GM19468 (cell line): ENCODE results near the gene CD1D.
"Not testable (repeated sequence)": the region's sequence is repeated elsewhere in the genome, so short reads cannot be mapped to it uniquely, and the experiment has no call there.

Experiments
- ATAC-seq: cut with Tn5 transposase; IDR thresholded peaks from one replicate; pipeline ENCODE4 v1.9.1; 2021; ENCODE audit warnings: mild to moderate bottlenecking, moderate library complexity, moderate number of reproducible peaks; ENCODE audit not compliant: unreplicated experiment; ENCODE audit errors: extremely low read depth

CD1D gene

DNA sequence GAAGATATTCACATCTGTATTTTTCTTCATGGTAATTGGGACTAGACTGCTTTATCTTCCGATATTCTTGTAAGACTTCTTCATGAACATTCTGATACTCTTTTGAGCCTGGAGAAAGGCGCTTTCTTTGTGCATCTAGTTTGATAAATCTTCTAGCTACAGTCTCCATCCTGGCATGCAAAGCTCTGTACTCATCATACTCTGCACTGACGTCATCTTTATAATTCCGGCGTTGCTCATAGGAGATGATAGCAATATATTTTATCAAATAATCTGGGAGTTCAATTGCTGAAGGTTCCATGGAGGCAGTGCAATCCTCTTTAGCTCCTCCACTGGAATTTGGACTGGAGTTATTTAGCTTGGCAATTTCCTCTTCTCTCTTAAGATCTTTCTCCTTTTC is 4.8 kb upstream of the CD1D start:
- not testable (repeated sequence) for ATAC-seq

DNA sequence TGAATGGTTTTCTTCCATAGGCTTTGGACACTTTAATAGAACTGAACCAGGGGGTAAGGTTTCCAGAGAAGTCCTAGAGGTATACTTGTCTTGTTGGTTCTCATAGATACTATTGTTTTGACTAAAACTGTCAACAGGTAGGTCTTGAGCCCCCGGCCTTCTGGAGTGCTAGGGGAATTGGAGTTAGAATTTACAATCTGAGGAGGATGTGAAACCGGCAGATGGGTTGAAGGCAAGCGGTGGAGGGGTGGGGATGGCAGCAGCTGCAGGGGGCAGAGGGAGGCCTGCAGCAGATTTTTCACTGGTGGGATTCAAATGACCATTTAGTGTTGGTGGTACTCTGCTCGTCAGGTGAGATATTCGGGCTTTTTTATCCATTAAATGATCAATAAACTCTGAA is 4.3 kb upstream of the CD1D start:
- no peak for ATAC-seq

DNA sequence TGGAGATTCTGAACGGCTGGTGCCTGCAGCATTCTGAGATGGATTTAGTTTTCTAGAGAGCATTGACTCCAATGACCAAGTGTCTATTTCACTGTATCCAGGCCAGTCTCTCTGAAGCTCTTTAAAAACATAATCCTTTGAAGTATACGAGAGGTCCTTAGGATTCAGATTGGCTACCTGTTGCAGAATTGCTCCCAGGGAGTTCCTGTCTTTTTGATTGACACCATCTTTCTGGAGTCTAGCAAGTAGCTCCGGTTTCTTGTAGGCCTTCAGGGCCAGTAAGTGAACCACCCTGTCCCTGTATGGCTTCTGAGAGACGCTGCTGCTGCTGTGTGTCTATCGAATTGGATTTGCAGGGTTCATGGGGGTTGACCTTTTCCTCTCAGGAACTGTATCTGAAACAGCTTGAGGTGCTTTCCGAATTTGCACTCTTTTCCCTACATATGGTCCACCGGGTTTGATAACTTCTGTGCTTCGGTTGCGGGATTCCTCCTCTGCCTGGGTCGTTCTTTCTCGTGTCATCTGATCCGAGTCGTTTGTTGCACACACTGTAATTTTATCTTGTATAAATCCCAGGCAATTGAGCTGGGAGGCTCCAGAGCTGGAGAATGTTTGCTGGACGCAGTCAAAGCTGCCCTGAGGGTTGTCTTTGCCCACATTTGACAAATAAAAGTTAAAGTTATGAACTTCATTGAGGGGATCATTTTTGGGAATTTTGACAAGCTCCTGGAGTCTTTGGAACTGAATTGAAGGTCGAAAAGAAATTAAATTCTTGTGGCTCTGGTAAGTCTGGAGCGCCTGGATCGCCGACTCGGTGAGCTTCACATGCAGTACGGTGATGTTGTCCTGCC is 3.6 kb upstream of the CD1D start:
- ATAC-seq: not testable (repeated sequence)

DNA sequence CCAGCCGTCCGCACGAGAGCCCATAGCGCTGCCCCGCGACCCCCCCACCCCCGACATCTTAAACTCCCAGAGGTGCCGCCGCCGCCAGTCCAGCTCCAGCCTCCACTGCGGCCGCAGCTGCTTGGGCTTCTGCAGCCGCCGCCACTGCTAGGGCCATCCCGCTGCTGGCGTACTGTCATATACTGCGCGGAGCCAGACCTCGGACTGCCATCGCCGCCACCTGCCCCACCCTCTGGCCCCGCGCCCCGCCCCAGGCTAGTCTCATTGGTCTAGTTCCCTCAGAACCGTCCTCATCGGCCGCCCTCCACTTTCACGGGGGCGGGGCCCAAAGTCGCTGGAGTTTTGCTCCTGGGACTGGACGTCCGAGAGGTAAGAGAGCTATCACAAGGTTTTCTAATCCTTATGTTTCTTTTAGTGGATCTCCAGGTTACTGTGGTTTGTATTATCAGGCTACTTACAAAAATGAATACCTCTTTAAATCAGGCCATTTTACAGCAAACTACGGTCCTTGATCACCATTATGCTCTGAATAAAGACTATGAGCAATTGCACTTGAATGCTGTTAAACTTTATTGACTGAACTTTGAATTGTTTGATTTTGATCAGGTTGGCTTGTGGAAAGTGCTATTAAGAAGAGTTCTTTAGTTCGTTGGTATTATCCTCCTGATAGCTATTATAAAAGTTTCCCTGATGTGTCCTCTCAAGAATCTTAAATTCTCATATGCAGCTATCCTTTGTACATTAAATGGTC is 2.8 kb upstream of the CD1D start:
- ATAC-seq: no peak

DNA sequence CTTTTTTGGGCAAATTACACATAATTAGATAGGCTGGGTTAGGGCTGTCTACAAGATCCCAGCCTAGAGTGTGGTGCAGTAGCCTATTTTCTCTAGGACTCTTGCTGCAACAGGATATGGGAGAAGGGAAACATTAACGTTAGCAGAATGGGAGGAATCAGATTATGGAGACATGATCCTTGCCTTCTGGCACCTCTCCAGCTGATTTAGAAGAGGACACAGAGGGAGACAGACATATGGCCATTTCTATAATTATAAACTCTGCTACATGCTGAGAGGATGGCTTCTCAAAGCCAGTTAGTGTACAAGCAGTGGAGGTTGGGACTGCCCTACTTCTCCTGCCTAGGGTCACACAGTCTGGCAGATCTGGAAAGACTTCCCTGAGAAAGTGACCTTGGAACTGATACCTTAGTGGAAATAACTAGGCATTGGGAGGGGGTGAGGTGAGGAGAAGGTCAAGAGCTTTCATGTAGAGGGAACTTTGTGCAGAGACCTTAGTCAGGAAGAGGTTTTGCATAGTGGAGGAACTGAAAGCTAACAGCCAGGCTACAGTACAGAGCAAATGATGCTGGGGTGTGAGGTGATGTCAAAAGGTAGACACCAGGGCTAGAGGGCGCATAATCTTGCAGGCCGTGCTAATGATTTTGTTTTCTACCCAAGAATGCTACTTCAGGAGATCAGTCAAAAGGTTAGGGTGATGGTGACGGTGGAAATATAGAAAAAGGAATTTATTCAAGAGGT is 1.2 kb upstream of the CD1D start:
- ATAC-seq: peak; percentile 53

DNA sequence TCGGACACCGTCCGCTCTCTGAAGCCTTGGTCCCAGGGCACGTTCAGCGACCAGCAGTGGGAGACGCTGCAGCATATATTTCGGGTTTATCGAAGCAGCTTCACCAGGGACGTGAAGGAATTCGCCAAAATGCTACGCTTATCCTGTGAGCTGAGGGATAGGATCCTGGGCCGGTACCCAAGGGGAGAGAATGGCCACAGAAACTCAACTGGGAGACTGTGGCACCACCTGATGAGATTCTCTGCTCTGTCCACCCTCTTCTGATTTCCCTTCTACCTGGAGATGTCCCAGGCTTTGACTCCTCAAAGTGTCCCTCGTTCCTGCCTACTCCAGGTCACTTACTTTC is 855 bp downstream of the CD1D start:
- ATAC-seq: no peak

DNA sequence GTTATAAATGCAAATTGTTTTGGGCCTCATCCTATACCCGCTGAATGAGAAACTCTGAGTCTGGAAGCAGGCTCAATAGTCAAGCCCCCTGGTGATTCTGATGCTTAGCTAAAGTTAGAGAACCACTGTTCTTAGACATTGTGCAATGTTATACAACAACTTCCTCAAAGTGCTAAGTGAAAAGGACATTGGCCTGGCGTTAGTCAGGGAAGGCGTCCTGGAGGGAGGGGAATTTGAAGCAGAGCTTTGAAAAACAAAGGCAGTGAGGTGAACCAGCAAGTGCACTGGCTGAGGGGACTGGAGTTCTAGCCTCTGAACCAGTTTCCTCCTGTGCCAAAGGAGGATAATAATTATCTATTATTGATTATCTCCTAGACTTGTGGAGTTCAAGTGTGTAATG is 5.1 kb downstream of the CD1D start:
- ATAC-seq: no peak

DNA sequence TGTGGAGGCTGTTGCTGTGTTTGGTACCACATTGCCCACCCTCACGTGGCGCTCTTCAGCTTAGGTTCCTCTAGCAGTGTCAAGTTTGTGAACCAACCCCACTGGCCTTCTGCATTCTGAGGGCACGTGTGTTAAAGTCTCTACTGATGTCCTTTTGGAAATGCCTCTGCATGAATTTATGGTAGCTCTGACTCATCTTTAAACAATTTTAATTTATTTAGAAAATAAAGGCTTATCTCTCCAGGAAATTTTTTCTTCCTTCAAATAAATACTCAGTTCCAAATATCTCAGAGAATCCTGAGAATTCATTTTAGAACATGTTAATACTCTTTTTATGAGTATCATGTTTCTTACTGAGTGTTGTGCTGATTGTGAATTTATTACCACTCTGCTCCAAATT is 5.5 kb downstream of the CD1D start:
- ATAC-seq: no peak

DNA sequence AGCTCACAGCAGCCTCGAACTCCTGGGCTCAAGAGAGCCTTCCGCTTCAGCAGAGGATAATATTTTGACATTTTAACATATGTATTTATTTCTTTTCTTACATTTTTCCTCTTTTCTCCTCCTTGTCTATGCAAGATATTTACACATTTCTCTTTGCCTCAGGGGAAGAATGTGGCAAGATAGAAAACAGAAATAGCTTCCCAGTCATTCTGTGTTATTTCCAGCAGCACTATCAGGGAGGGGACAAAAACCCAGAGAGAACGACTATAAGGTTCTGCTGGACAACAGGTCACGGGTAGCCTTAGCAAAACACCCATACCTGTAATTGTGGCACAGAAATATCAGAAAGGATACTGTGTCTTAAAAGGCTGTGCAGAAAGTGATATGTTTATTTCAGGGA is 7.9 kb downstream of the CD1D start:
- no peak for ATAC-seq

DNA sequence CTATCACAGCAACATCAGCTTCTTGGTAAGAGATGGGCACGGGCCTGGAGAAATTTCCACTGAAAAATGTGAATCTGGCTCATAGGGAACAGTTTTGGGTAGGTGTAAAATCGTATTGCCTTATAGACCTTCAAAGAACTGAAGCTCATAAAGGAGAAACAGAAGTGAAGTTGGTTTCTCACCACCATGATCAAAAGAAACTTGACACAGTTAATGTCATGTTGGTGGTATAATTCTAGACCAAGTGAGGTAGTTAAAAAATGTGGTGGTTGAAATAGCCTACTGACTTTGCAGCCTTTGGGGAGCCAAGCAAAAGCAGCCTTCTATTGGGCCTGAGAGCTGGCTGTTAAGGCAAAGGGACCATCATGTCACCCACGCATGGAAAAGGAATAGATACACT is 8.9 kb downstream of the CD1D start:
- no peak for ATAC-seq

DNA sequence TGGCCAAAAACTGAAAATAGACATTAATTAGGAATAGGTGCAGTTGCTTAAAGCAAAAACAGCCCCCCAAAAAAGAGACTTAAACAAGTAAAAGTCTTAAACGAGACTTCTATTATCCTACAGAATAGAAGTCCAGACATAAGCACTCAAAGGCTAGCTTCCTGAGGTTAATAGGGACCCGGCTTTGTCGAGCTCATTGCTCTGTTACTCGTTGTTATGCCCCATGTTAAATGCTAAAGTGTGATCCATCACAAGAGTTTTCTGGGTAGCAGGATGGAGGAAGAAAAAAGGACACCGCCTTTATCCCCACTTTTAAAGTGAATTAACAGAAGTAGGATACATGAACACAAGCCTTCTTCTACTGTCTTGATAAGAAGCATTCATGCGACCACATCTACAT is 10.6 kb downstream of the CD1D start:
- no peak for ATAC-seq

DNA sequence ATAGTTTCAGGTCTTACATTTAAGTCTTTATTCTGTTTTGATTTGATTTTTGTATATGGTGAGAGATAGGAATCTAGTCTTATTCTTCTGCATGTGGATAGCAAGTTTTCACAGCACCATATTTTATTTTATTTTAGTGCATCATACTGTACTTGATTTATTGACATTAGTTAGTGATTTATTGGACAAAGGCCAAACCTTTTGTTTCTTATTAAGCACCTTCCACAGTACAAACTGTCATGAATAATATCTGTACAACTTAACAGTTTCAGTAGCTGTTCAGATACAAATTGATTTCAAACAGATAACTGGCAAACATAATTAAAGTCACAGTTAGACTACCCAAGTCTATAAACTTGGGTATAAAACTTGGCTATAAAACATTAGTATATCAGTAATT is 15.8 kb downstream of the CD1D start:
- ATAC-seq: no peak

DNA sequence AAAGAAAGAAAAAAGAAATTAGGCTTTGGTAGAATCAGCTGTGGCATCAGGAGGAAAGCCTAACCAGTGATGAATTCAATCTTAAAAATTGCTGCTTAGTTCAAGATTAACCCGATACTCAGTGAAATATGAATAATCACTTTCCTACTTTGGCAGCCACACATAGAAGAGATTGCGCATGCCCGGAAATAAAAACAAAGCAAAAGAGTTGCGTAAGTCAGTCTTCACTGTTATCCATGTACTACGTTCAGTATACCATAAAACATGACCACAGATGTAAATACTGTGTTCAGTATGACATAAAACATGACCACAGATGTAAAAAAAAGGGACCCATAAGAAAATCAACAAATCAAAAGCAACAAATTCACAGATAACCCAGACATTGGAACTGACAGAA is 19.2 kb downstream of the CD1D start:
- ATAC-seq: no peak

DNA sequence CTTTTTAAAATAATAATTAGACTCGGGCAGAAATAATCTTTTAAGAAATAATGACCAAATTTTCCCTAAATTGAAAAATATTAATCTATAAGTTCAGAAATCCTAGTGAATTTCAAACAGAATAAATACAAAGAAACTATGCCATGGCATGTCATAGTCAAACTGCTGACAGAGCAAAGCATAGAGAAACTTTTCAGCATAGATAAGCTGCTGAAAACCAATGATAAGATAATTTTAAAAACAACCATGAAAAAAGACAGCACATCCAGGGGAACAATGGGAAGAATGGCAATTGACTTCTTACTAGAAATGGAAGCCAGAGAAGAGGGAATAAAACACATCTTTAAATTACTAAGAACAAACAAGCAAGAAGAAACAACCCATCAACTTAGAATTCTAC is 19.8 kb downstream of the CD1D start:
- no peak for ATAC-seq

DNA sequence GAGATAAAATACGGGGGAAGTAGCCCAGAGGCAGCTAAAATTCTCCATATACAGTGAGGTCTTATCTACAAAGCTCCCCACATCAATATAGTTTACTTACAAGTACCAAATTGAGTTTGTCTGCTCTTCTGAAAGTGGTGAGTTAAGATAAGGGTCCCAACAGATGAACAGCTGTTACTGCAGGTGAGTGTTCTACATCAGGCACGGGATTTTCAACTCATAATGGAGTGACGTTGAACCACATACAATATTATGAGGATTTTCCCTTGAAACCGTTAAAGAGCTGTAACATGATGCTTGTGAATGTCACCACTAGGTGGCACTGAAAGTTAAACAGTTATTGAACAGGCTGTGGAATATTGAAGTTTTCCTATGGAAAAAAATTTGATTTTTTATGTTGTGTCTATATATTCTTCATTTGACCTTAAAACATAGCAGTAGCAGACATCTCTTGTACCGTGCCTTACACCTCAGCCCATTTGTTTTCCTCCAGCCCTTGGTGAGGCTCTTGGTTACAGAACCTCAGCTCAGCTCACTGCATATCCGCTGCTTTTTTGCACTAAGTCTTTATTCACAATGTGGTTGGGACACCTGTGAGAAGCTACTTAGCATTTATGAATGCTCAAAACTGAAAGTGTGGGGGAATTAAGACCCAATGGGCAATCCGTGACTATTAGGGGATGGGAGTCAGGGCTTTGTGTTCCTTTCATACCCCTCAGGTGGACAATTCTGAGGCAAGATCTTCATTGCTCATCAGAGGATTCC is 23.2 kb downstream of the CD1D start:
- no peak for ATAC-seq

DNA sequence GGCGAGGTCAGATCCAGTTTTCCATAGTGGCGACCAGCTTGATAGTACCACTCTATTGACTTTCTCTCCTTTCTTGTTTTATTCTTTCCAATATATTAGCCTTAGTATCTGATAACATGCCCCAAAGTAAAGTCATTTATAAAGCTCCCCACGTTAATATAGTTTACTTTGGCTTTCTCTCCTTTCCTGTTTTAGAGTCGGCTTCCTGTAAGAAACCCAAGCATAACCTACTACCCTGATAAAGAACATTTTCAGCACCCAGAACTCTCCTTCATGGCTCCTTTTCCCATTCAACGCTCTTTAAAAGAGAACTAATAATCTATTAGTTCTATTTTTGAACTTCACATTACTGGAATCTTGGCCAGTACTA is 23.7 kb downstream of the CD1D start:
- no peak for ATAC-seq

DNA sequence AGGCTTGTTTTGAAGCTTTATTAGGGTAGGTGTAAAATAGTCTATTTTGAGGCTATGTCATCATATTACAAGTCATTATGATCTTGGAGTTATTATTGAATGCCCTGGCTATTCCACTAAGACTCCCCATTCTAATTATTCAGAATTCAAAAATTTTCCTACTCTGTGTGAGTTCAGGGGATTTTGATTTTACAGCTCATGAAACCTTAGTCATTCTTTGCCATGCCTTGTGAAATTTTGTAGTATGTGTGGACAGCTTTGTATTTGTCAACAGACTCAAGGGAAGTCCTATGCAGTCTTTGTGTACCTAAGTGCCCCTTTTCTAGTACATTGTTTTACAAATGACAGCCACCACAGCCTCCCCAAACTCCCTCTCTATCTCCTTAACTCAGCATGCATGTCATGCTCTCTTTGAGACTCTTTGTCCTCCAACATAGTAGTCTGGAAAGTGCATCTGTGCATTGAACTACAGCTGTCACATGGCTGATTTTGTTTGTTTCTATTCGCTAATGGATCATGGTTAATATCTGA is 28.0 kb downstream of the CD1D start:
- ATAC-seq: no peak

DNA sequence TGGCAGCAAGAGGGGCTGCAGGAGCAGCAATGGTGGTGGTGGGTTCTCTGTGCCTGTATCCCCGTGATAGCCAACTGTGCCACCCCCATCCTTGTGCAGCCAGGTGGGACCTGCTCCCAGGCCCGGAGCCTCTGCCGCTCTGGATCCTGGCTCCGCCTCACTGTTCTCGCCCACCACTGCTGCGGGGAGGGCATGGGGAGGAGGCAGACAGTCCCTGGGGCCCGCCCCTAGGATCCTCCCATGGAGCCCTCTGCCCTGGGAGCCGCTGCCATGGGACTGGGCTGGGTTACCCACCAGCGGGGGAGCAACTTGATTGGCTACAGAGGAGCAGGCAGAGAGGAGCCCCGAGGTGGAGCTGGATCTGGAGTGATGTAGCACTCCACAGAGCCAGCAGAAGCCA is 31.6 kb downstream of the CD1D start:
- ATAC-seq: no peak

DNA sequence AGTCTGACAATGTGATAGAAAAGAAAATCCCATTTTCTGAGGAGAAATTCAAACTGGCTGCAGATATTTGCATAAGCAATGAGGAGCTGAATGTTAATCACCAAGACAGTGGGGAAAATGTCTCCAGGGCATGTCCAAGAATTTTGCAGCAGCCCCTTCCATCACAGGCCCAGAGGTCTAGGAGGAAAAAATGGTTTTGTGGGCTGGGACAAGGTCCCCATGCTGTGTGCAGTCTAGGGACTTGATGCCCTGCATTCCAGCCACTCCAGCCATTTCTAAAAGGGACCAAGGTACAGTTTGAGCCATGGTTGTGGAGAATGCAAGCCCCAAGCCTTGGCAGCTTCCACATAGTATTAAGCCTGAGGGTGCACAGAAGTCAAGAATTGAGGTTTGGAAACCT is 42.8 kb downstream of the CD1D start:
- ATAC-seq: not testable (repeated sequence)

DNA sequence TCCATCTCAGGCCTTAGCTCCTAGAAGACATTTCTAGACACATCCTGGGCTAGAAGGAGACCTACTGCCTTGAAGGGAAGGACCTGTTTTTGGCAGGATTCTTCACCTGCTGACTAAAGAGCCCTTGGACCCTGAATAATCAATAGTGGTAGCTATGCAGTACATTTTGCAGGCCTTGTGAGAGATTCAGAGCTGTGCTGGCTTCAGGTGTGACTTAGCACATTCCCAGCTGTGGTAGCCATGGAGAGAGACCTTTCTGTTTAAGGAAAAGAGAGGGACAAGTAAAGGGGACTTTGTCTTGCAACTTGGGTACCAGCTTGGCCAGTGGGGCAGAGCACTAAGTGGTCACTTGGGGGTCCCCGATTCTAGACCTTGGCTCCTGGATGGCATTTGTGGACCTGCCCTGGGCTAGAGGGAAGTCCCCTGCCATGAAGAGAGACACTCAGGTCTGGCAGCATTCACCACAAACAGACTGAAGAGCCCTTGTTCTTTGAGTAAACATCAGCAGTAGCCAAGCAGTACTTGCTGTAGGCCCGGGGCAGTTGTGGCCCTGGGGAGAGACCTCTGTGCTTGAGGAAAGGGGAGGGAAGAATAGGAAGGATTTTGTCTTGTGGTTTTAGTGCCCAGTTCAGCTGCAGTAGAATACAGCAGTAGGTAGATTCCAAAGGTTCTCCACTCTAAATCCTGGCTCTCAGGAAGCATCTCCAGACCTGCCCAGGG is 47.4 kb downstream of the CD1D start:
- ATAC-seq: no peak
